Sigmoid colon (tissue), 7 donors: ENCODE measurements around the gene NPTX1. TPM values are rescaled to one million over a fixed set of nuclear protein-coding genes. Genes with fewer than 3 reads are reported as not detected.
A peak's percentile ranks its signal among the peaks of the same experiment; 100 is the strongest.

Experiments used
- DNase-seq: peaks from one replicate; pipeline ENCODE4 v3.0.0-alpha.2; 2019
- H3K27ac ChIP-seq, 4 donors: fragments of 200-600 bp; sonication (generic); one replicate each; pipeline ENCODE4 v1.5.1; 2016 to 2019; ENCODE audit warnings: mild to moderate bottlenecking in 1 of 4
- H3K27me3 ChIP-seq, 3 donors: fragments of 200-600 bp; sonication (generic); one replicate each; pipeline ENCODE4 v1.5.1; 2019; ENCODE audit warnings: mild to moderate bottlenecking in 1 of 3
- H3K36me3 ChIP-seq, 4 donors: fragments of 200-600 bp; sonication (generic); one replicate each; pipeline ENCODE4 v1.5.1; 2016 to 2019
- H3K4me1 ChIP-seq, 4 donors: fragments of 200-600 bp; sonication (generic); one replicate each; pipeline ENCODE4 v1.5.1; 2017 to 2019
- H3K4me3 ChIP-seq, 4 donors: fragments of 200-600 bp; sonication (generic); one replicate each; pipeline ENCODE4 v1.5.1; 2017 to 2019; ENCODE audit warnings: mild to moderate bottlenecking in 2 of 4, moderate library complexity in 1 of 4
- H3K9me3 ChIP-seq, 4 donors: fragments of 200-600 bp in 3 of 4; sonication (generic) in 3 of 4; one replicate each; pipeline versions ENCODE4 v1.5.1 to v1.6.1; 2013 to 2019
- CTCF ChIP-seq, 4 experiments: fragments of 450-650 bp in 3 of 4; fragments of 200-600 bp in 1 of 4; IDR thresholded peaks; one replicate each; pipeline ENCODE4 v1.5.1; 2016 to 2019; ENCODE audit warnings: antibody characterized with exemption in 4 of 4, mild to moderate bottlenecking in 3 of 4, moderate library complexity in 2 of 4
- EP300 ChIP-seq, 4 donors: sonication (generic); formaldehyde crosslinking; IDR thresholded peaks; one replicate each; pipeline ENCODE4 v1.6.1; 2017; ENCODE audit warnings: antibody characterized with exemption in 4 of 4
- POLR2A ChIP-seq, 2 donors: fragments of 450-650 bp; IDR thresholded peaks; one replicate each; pipeline ENCODE4 v1.6.1; 2016; ENCODE audit warnings: antibody characterized with exemption in 2 of 2, mild to moderate bottlenecking in 2 of 2, moderate library complexity in 2 of 2
- POLR2AphosphoS5 ChIP-seq, 4 donors: sonication (generic); formaldehyde crosslinking; IDR thresholded peaks; one replicate each; pipeline ENCODE4 v1.6.1; 2017; ENCODE audit warnings: antibody characterized with exemption in 4 of 4
- WGBS, 2 donors: extraction: QIAGEN DNeasy Blood & Tissue Kit; methylation state at CpG; one replicate each; pipeline ENCODE4 v1.1.7; 2013; 5-methylcytosine and 5-hydroxymethylcytosine counted together
- intact Hi-C: fragments of 100-400 bp; cut with DNase I; formaldehyde crosslinking; loops from one replicate; pipeline ENCODE4 v1.15.1; 2023
- polyA plus RNA-seq, 3 donors: library from polyadenylated mRNA; stranded (reverse); fragments of 200-250 nt; gene quantifications; one replicate each; pipeline ENCODE4 v1.2.3, GENCODE V29; 2013
- total RNA-seq, 4 donors: library from RNA; depleted of rRNA; stranded (reverse); fragments of >200 nt; gene quantifications; one replicate each; pipeline ENCODE4 v1.1.0, GENCODE V29; 2016
- donor health status: healthy with polysubstance abuse.
- donor health status: Bipolar disorder and iron deficiency.
- donor health status: healthy.

Gene NPTX1
- total and polyA plus RNA-seq, 7 donors: 0.60 to 67.3 (median 36.9) TPM

GRCh38 chr17:80520810-80521455 lies 44.5 kb upstream of the NPTX1 start:
- Histone ChIP-seq H3K27ac (no peak overlapping the region), H3K9me3 (no peaks in the 10 kb centered on the region)
- WGBS, 2 donors: 60% methylated on average over 10 of the region's 10 CpGs

DNA sequence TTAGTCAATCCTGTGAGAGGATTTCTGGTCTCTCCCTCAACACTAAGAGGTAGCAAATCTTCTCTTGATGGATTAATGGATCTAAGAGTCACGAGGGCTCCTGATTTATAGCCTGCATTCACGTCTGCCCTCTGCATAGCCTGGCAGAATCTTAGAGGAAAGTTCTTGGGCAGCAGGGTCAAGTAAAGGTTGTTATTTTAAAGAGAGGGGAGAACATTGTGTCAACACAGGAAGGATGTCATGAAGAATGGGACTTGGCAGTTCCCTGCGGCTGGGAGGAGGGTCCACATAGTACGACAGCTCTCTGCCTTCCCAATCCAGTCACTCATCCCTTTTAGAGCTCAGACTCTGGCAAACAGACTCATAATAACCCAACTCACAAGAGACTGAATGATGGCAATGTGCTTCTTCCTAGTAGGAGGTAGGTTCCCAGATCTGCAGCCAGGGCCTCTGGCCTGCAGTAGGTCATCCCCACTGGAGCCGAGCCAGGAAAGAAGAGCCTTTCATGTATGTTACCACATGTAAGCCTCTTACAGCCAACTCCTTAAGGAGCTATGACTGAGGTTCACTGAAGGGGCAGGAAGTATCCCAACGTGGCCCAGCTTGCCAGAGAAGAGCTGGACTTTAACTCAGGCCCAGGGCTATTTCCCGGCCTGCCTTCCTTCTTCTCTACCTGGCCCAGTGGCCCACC lies 42.8 kb upstream of the NPTX1 start:
- intact Hi-C loops: no loop called here
- Histone ChIP-seq H3K4me3 (no peak overlapping the region), H3K27me3 (no peaks in the 10 kb centered on the region), H3K9me3 (no peaks in the 10 kb centered on the region), H3K27ac (no peak overlapping the region), H3K36me3 (no peaks in the 10 kb centered on the region), H3K4me1 (peaks cover 0 to 11% (median 9%) of the 10 kb centered on the region in 4 donors)
- 38 to 47% methylated on average over 7 of the region's 7 CpGs for WGBS, 2 donors
- DNase-seq: no peak
- TF ChIP-seq EP300 (IDR thresholded peaks at IDR 0.05) (peak in 1 of 4 donors; percentile 19), POLR2A (IDR thresholded peaks at IDR 0.05) (no peak)

More at GRCh38 chr17:80520810-80521455, 44.5 kb upstream of the NPTX1 start:
- H3K36me3 ChIP-seq: no peaks in the 10 kb centered on the region
- no peaks in the 10 kb centered on the region for H3K27me3 ChIP-seq
- intact Hi-C loops: no loop called here
- H3K4me3 ChIP-seq: no peak overlapping the region
- TF ChIP-seq CTCF (IDR thresholded peaks at IDR 0.05) (no peak), EP300 (IDR thresholded peaks at IDR 0.05) (no peak), POLR2AphosphoS5 (IDR thresholded peaks at IDR 0.05) (no peak), POLR2A (IDR thresholded peaks at IDR 0.05) (no peak)
- peaks cover 0 to 24% (median 18%) of the 10 kb centered on the region in 4 donors for H3K4me1 ChIP-seq
- no peak for DNase-seq

DNA sequence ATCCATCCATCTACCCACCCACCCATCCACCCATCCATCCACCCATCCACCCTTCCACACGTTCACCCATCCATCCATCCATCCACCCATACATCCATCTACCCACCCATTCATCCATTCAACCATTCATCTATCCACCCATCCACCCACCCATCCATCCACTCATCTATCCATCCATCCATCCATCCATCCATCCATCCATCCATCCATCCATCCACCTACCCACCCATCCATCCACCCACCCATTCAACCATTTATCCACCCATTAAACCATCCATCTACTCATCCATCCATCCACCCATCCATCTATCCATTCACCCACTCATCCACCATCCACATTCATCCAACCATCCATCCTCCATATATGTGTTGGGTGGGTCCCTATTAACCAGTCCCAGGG lies 42.0 kb upstream of the NPTX1 start:
- TF ChIP-seq POLR2AphosphoS5 (IDR thresholded peaks at IDR 0.05) (no peak), CTCF (IDR thresholded peaks at IDR 0.05) (no peak), EP300 (IDR thresholded peaks at IDR 0.05) (no peak), POLR2A (IDR thresholded peaks at IDR 0.05) (no peak)
- H3K27ac ChIP-seq: no peak overlapping the region
- DNase-seq: no peak
- peaks cover 0 to 3% (median under 1%) of the 10 kb centered on the region in 4 donors for H3K4me1 ChIP-seq
- no peaks in the 10 kb centered on the region for H3K27me3 ChIP-seq
- intact Hi-C loops: no loop called here
- no peaks in the 10 kb centered on the region for H3K36me3 ChIP-seq
- no peak overlapping the region for H3K4me3 ChIP-seq
- 71 to 76% methylated on average over 1 of the region's 1 CpG for WGBS, 2 donors
- no peaks in the 10 kb centered on the region for H3K9me3 ChIP-seq

DNA sequence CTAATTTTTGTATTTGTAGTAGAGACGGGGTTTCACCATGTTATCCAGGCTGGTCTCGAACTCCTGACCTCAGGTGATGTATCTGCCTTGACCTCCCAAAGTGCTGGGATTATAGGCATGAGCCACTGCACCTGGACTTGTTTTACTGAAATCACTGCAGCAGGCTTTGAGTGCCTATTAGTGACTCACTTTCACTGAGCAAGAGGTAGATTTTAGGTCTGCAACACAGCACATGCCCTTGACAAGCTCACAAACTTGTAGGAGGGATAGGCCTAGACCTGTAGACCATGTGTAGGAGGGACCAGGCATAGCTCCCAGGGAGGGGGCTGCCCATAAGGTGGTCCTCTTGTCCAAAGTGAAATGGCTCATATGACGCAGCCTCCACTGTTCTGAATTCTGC lies 41.2 kb upstream of the NPTX1 start:
- H3K4me3 ChIP-seq: no peak overlapping the region
- no peak overlapping the region for H3K27ac ChIP-seq
- DNase-seq: no peak
- WGBS, 2 donors: 82 to 91% methylated on average over 3 of the region's 3 CpGs
- H3K36me3 ChIP-seq: no peaks in the 10 kb centered on the region
- TF ChIP-seq CTCF (IDR thresholded peaks at IDR 0.05): no peak
- no peak for TF ChIP-seq POLR2A (IDR thresholded peaks at IDR 0.05)
- TF ChIP-seq POLR2AphosphoS5 (IDR thresholded peaks at IDR 0.05): no peak
- no peak for TF ChIP-seq EP300 (IDR thresholded peaks at IDR 0.05)
- H3K9me3 ChIP-seq: no peaks in the 10 kb centered on the region
- no peaks in the 10 kb centered on the region for H3K27me3 ChIP-seq
- intact Hi-C loops: no loop called here
- no peaks in the 10 kb centered on the region for H3K4me1 ChIP-seq

DNA sequence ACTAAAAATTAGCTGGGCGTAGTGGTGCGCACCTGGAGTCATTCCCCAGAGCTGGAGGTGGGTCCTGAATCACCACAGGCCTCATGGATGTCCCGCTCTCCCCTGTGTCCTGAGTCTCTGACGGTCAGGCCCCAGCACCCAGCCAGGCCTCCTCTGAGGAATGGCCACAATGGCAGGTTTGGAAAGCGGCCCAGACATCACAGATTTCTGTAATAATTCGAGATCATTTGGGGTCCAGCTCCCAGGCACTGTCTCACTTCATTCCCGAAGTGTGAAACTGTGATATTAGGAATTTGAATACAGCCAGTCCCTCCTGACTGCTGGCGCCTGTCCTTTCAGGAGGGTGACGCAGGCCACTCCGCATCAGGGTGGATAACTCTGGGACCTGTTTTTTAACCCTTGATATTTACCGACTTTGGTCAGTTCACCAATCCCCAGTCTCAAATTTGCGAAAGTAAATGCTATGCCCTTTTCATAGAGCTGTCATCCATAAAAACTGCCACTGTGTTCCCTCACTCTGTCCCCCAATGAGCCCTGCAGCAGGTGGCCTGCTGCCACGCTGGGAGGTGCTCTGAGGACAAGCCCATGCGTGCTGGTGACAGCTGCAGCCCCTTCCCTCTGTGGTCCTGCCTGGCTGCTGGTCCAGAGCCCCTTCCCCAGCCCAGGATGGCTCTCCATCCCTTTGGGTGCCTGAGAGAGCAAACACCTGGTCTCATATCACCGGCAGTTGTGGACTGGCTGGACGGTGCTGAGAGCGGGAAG lies 39.9 kb upstream of the NPTX1 start:
- WGBS, 2 donors: 76 to 80% methylated on average over 17 of the region's 17 CpGs
- H3K4me3 ChIP-seq: no peak overlapping the region

More for the DNA sequence above, 39.9 kb upstream of the NPTX1 start:
- intact Hi-C loops: no loop called here
- no peak for TF ChIP-seq POLR2AphosphoS5 (IDR thresholded peaks at IDR 0.05)
- no peak for TF ChIP-seq CTCF (IDR thresholded peaks at IDR 0.05)
- no peak for TF ChIP-seq POLR2A (IDR thresholded peaks at IDR 0.05)
- no peak for TF ChIP-seq EP300 (IDR thresholded peaks at IDR 0.05)
- no peaks in the 10 kb centered on the region for H3K36me3 ChIP-seq
- H3K4me1 ChIP-seq: no peaks in the 10 kb centered on the region
- no peaks in the 10 kb centered on the region for H3K9me3 ChIP-seq
- H3K27ac ChIP-seq: no peak overlapping the region
- DNase-seq: no peak
- peaks cover 0 to 8% (median 0%) of the 10 kb centered on the region in 3 donors for H3K27me3 ChIP-seq
